H9 (cell line): ENCODE data around the gene BAG3. TPM values are rescaled to one million over a fixed set of nuclear protein-coding genes. Genes with fewer than 3 reads are reported as not detected.

Source experiments
- DNase-seq: peaks from one replicate; pipeline ENCODE4 v3.0.0-alpha.2; 2017
- H2AFZ ChIP-seq: one replicate; pipeline ENCODE4 v1.6.1; 2013; ENCODE audit warnings: mild to moderate bottlenecking, low read length, control low read depth, moderate library complexity
- H2AK5ac ChIP-seq: 2 replicates; pipeline ENCODE4 v1.6.1; 2013; ENCODE audit warnings: low read length, control low read depth, mixed read lengths; ENCODE audit not compliant: insufficient read length
- H2BK120ac ChIP-seq: one replicate; pipeline ENCODE4 v1.6.1; 2013; ENCODE audit warnings: low read depth, mild to moderate bottlenecking, low read length, control low read depth, inconsistent platforms; ENCODE audit not compliant: poor library complexity, severe bottlenecking
- H2BK12ac ChIP-seq: 2 replicates; pipeline ENCODE4 v1.6.1; 2013; ENCODE audit warnings: low read length, control low read depth, mixed read lengths, low read depth; ENCODE audit not compliant: insufficient read length
- H2BK15ac ChIP-seq: 2 replicates; pipeline ENCODE4 v1.6.1; 2013; ENCODE audit warnings: low read depth, low read length, control low read depth
- H2BK20ac ChIP-seq: one replicate; pipeline ENCODE4 v1.6.1; 2013; ENCODE audit warnings: low read depth, mild to moderate bottlenecking, low read length, control low read depth, inconsistent platforms; ENCODE audit not compliant: poor library complexity, severe bottlenecking
- H2BK5ac ChIP-seq: 2 replicates; pipeline ENCODE4 v1.6.1; 2013; ENCODE audit warnings: low read length, control low read depth, mixed read lengths; ENCODE audit not compliant: insufficient read length
- H3K14ac ChIP-seq: 2 replicates; pipeline ENCODE4 v1.6.1; 2013; ENCODE audit warnings: low read length, control low read depth; ENCODE audit not compliant: insufficient read depth
- H3K18ac ChIP-seq: 2 replicates; pipeline ENCODE4 v1.6.1; 2013; ENCODE audit warnings: low read depth, mild to moderate bottlenecking, mixed read lengths, low read length, control low read depth; ENCODE audit not compliant: insufficient read length
- H3K23ac ChIP-seq: 2 replicates; pipeline ENCODE4 v1.6.1; 2013; ENCODE audit warnings: low read length, control low read depth, mixed read lengths, low read depth; ENCODE audit not compliant: insufficient read length
- H3K23me2 ChIP-seq: 2 replicates; pipeline ENCODE4 v1.6.1; 2013; ENCODE audit warnings: low read depth, mild to moderate bottlenecking, mixed read lengths, low read length, control low read depth; ENCODE audit not compliant: insufficient read length, poor library complexity, severe bottlenecking
- H3K27ac ChIP-seq: 2 replicates; pipeline ENCODE4 v1.5.1; 2013; ENCODE audit warnings: low read length, control low read depth, mixed read lengths, low read depth; ENCODE audit not compliant: insufficient read length
- H3K27me3 ChIP-seq: 2 replicates; pipeline ENCODE4 v1.6.1; 2013; ENCODE audit warnings: low read length, control low read depth, inconsistent platforms; ENCODE audit not compliant: insufficient read depth
- H3K4ac ChIP-seq: 2 replicates; pipeline ENCODE4 v1.6.1; 2013; ENCODE audit warnings: low read depth, mild to moderate bottlenecking, control low read depth, inconsistent platforms, low read length, moderate library complexity
- H3K4me1 ChIP-seq: 2 replicates; pipeline ENCODE4 v1.6.1; 2013; ENCODE audit warnings: low read length, control low read depth, inconsistent platforms; ENCODE audit not compliant: insufficient read depth
- H3K4me2 ChIP-seq: 2 replicates; pipeline ENCODE4 v1.6.1; 2013; ENCODE audit warnings: low read length, control low read depth, mixed read lengths; ENCODE audit not compliant: insufficient read length, insufficient read depth
- H3K56ac ChIP-seq: 2 replicates; pipeline ENCODE4 v1.6.1; 2013; ENCODE audit warnings: low read depth, mild to moderate bottlenecking, mixed read lengths, low read length, control low read depth; ENCODE audit not compliant: insufficient read length
- H3K79me1 ChIP-seq: 2 replicates; pipeline ENCODE4 v1.6.1; 2013; ENCODE audit warnings: low read depth, mild to moderate bottlenecking, moderate library complexity, low read length, control low read depth, inconsistent platforms; ENCODE audit not compliant: insufficient read depth, poor library complexity, severe bottlenecking
- H3K79me2 ChIP-seq: 2 replicates; pipeline ENCODE4 v1.6.1; 2013; ENCODE audit warnings: low read length, control low read depth, inconsistent platforms; ENCODE audit not compliant: insufficient read depth
- H3K9ac ChIP-seq: 2 replicates; pipeline ENCODE4 v1.6.1; 2013; ENCODE audit warnings: low read length, control low read depth, mixed read lengths; ENCODE audit not compliant: insufficient read length; ENCODE audit errors: extremely low read depth
- H3K9me3 ChIP-seq: one replicate; pipeline ENCODE4 v1.6.1; 2013; ENCODE audit warnings: low read depth, low read length, inconsistent platforms; ENCODE audit not compliant: control insufficient read depth
- H3T11ph ChIP-seq: one replicate; pipeline ENCODE4 v1.6.1; 2013; ENCODE audit warnings: mild to moderate bottlenecking, low read length, control low read depth, inconsistent platforms
- H4K20me1 ChIP-seq: one replicate; pipeline ENCODE4 v1.6.1; 2013; ENCODE audit not compliant: control insufficient read depth, insufficient read length, insufficient read depth
- H4K5ac ChIP-seq: 2 replicates; pipeline ENCODE4 v1.6.1; 2013; ENCODE audit warnings: low read depth, mild to moderate bottlenecking, mixed read lengths, low read length, control low read depth; ENCODE audit not compliant: insufficient read length
- H4K8ac ChIP-seq: replicated peaks from 2 replicates; pipeline ENCODE4 v1.6.1; 2013; ENCODE audit warnings: low read length, control low read depth, mixed read lengths, low read depth; ENCODE audit not compliant: insufficient read length
- H4K91ac ChIP-seq: 2 replicates; pipeline ENCODE4 v1.6.1; 2013; ENCODE audit warnings: low read depth, mild to moderate bottlenecking, moderate library complexity, mixed read lengths, low read length, control low read depth; ENCODE audit not compliant: insufficient read length
- H3K27ac Mint-ChIP-seq, 3 experiments: 2 replicates in 2 of 3; 3 replicates in 1 of 3; pipeline ENCODE4 v1.8.0; 2020 to 2021; ENCODE audit warnings: mixed read lengths in 3 of 3, mild to moderate bottlenecking in 1 of 3, moderate library complexity in 1 of 3
- H3K27me3 Mint-ChIP-seq: 2 replicates; pipeline ENCODE4 v1.8.0; 2021; ENCODE audit warnings: low read depth, mild to moderate bottlenecking, moderate library complexity, mixed read lengths
- H3K36me3 Mint-ChIP-seq, 3 experiments: 2 replicates in 2 of 3; 3 replicates in 1 of 3; pipeline ENCODE4 v1.8.0; 2020 to 2021; ENCODE audit warnings: low read depth in 3 of 3, mixed read lengths in 3 of 3; ENCODE audit not compliant: insufficient read depth in 1 of 3
- H3K4me1 Mint-ChIP-seq, 2 experiments: 2 replicates each; pipeline ENCODE4 v1.8.0; 2020; ENCODE audit warnings: mixed read lengths in 2 of 2
- H3K4me3 Mint-ChIP-seq, 2 experiments: 2 replicates in 1 of 2; 3 replicates in 1 of 2; pipeline ENCODE4 v1.8.0; 2020 to 2021; ENCODE audit warnings: mild to moderate bottlenecking in 2 of 2, mixed read lengths in 2 of 2, moderate library complexity in 1 of 2
- H3K9me3 Mint-ChIP-seq, 2 experiments: 2 replicates in 1 of 2; 3 replicates in 1 of 2; pipeline ENCODE4 v1.8.0; 2020; ENCODE audit warnings: mild to moderate bottlenecking in 2 of 2, mixed read lengths in 2 of 2, moderate library complexity in 1 of 2
- CTCF ChIP-seq: fragments of 200-600 bp; sonication (generic); conservative IDR thresholded peaks from 3 replicates; pipeline ENCODE4 v1.8.0; 2021; ENCODE audit warnings: antibody characterized with exemption, mild to moderate bottlenecking
- WGBS: extraction: QIAGEN DNeasy Blood & Tissue Kit; methylation state at CpG from one replicate; pipeline ENCODE4 v1.1.7; 2013; ENCODE audit warnings: missing lambda C conversion rate, low lambda C conversion rate, mixed read lengths; ENCODE audit not compliant: insufficient read length; ENCODE audit errors: extremely low coverage; 5-methylcytosine and 5-hydroxymethylcytosine counted together
- total RNA-seq: library from RNA; stranded (reverse); gene quantifications from 2 replicates; pipeline ENCODE4 v1.2.1, GENCODE V29; 2021

BAG3 gene
- total RNA-seq, 1 experiment from 2014 or later, result 11.4 TPM

DNA sequence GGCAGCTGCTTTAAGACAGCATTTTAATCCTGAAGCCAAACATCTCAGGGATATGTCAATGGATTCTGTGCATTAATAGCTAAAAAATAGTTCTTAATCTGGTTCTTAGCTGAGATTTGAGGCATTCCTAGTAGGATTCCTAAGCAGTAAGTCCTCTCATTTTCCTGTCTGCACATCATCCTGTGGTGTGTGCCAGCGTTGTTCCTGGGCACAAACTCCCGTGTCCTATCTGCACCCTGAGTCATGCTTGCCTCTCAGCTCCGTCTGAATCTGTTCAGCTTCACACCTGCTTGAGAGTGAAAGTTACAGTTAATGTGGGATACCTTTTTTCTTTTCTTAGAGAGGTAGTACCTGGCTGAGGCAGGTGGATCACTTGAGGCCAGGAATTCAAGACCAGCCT lies 19.5 kb downstream of the BAG3 start:
- H3K79me2 ChIP-seq, result no peaks in the 10 kb centered on the region; the same call in 1 of the 2 replicates
- H2BK12ac ChIP-seq, result no peak overlapping the region
- no peak overlapping the region for H3K4me2 ChIP-seq
- no peak overlapping the region for H3K9ac ChIP-seq
- no peaks in the 10 kb centered on the region for H3K79me1 ChIP-seq
- H4K20me1 ChIP-seq, result peaks cover 3% of the 10 kb centered on the region
- no peak for DNase-seq
- H2AK5ac ChIP-seq, result no peak overlapping the region
- no peak overlapping the region for H3T11ph ChIP-seq
- Mint-ChIP-seq H3K27me3 (no peaks in the 10 kb centered on the region), H3K4me1 (peaks cover 34 to 42% of the 10 kb centered on the region in 2 experiments), H3K9me3 (peaks cover 0 to 4% of the 10 kb centered on the region in 2 experiments; a peak in 2 of 5 replicates), H3K36me3 (peaks cover 25 to 43% (median 38%) of the 10 kb centered on the region in 3 experiments), H3K27ac (peak overlapping the region in 1 of 3 experiments; percentile 28; a peak in 3 of 7 replicates), H3K4me3 (no peak overlapping the region)
- no peak overlapping the region for H2BK120ac ChIP-seq
- no peak overlapping the region for H3K27ac ChIP-seq
- no peak overlapping the region for H3K4ac ChIP-seq
- H3K56ac ChIP-seq, result no peak overlapping the region
- no peaks in the 10 kb centered on the region for H3K9me3 ChIP-seq
- no CpG with 5 or more reads among the region's 3 CpGs for WGBS
- H4K8ac ChIP-seq, result no peak overlapping the region
- H2BK15ac ChIP-seq, result no peak overlapping the region
- no peak overlapping the region for H4K91ac ChIP-seq
- H3K4me1 ChIP-seq, result peaks cover 4% of the 10 kb centered on the region; the same call in 1 of the 2 replicates
- no peak for TF ChIP-seq CTCF
- H4K5ac ChIP-seq, result no peak overlapping the region
- no peak overlapping the region for H2AFZ ChIP-seq
- H3K23me2 ChIP-seq, result no peaks in the 10 kb centered on the region
- no peak overlapping the region for H2BK5ac ChIP-seq
- H3K18ac ChIP-seq, result no peak overlapping the region
- H2BK20ac ChIP-seq, result no peak overlapping the region
- H3K14ac ChIP-seq, result no peak overlapping the region
- H3K23ac ChIP-seq, result no peak overlapping the region
- no peaks in the 10 kb centered on the region for H3K27me3 ChIP-seq
